HTERT RPE-1 (cell line): ENCODE measurements around the gene SMCHD1.
"Not testable (repeated sequence)": the region's sequence is repeated elsewhere in the genome, so short reads cannot be mapped to it uniquely, and the experiment has no call there.

Source experiments
- in situ Hi-C: fragments of 300-500 bp; cut with MboI; formaldehyde crosslinking; loops from 4 replicates; pipeline ENCODE4 v1.14.3; 2020; ENCODE audit warnings: low sequenced_read_pairs

The SMCHD1 gene

DNA sequence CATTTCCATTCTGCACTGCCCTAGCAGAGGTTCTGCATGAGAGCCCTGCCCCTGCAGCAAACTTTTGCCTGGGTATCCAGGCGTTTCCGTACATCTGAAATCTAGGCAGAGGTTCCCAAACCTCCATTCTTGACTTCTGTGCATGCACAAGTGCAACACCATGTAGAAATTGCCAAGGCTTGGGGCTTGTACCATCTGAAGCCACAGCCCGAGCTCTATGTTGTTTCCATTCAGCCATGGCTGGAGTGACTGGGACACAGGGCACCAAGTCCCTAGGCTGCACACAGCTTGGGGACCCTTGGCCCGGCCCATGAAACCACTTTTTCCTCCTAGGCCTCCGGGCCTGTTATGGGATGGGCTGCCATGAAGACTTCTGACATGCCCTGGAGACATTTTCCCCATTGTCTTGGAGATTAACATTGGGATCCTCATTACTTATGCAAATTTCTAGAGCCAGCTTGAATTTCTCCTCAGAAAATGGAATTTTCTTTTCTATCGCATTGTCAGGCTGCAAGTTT lies 154.2 kb downstream of the SMCHD1 start:
- in situ Hi-C loops = not testable (repeated sequence)

DNA sequence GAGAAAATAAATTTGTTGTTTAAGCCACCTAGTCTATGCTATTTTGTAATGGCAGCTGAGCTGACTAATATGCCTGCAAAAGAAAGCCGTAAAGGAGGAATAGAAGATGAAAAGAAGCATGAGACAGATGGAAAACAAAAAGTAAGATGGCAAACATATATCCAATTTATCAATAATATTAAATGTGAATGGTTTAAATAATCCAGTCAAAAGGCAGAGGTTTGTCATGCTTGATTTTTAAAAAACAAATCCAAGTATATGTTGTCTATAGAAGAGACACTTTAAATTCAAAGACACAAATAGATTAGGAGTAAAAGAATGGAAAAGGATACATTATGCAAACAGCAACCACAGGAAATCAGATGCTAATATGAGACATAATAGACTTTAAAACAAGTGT lies 155.9 kb downstream of the SMCHD1 start:
- in situ Hi-C loops = no loop called here

DNA sequence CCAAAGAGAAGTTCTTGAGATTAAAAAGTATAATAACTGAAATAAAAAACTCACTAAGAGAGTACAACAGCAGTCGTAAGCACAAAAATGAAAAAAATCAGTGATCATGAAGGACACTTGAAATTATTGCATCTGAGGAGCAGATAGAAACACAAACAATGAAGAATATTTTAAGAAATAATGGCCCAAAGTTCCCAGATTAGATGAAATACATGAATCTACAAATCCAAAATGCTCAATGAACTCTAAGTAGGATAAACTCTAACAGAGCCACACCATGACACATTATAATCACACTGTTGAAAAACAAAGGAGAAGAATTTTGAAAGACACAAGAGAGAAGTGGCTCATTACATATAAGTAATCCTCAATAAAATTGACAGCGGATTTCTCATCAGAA lies 159.4 kb downstream of the SMCHD1 start:
- in situ Hi-C loops = no loop called here

DNA sequence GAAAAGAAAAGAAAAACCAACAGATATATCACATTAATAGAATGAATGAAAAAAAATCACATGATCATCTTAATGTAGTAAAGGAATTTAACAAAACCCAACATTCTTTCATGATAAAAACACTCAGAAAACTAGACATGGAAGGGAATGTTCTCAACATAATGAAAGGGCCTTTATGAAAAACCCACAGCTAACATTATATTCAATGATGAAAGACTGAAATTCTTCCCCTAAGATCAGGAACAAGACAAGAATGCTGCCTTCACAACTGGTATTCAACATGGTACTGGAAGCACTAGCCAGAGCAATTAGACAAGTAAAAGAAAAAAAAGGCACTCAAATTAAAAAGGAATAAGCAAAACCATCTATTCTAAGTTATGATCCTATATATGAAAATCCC lies 162.8 kb downstream of the SMCHD1 start:
- in situ Hi-C loops = no loop called here

DNA sequence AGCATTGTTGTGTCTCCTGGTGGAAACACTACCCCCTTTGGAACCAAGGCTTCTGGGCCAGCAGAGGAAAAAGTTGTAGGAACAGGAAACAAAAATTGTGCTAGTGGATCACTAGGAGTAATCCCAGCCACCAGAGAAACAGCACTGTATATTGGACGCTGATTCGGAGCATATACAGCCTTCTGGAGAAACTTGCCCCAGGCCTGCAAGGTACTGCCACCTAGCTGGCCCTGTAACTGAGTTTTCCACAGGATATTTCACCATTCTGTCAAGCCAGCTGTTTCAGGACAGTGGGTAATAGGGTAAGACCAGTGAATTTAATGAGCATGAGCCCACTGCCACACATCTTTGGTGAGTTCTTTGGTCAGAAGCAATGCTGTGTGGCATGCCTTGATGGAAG lies 166.2 kb downstream of the SMCHD1 start:
- in situ Hi-C loops = no loop called here

DNA sequence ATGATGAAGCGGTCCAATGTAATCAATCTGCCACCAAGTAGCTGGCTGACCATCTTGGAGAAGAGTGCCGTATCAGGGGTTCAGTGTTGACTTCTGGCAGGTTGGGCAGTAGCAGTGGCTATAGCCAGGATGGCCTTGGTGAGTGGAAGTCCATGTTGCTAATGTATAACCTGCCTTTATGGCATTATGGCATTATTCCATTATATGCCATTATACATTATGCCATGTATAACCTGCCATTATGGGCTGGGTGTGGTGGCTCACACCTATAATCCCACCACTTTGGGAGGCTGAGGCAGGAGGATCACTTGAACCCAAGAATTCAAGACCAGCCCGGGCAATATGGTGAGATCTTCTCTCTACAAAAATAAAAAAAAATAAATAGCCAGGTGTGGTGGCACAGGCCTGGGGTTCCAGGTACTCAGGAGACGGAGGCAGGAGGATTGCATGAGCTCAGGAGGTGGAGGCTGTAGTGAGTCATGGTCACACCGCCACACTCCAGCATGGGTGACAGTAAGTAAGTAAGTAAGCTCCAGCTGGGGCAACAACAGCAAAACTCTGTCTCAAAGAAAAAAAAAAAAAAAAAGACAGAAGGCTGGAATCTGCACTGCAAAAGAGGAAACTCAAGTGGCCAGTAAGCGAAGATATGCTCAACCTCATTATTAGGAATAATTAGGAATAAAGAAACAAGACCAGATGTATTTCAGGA lies 166.8 kb downstream of the SMCHD1 start:
- in situ Hi-C loops = no loop called here

DNA sequence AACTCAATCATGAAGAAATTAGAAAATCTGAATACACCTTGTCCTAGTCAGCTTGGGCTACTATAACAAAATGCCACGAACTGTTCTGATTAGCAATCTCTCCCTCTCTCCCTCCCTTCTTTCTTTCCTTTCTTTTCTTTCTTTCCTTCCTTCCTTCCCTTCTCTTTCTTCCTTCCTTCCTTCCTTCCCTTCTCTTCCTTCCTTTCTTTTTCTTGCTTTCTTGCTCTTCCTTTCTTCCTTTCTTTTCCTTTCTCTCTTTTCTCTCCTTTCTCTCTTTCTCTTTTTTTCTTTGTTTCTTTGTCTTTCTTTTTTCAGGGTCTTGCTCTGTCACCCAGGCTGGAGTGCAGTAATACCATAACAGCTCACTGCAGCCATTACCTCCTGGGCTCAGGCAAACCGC lies 167.7 kb downstream of the SMCHD1 start:
- in situ Hi-C loops = no loop called here

DNA sequence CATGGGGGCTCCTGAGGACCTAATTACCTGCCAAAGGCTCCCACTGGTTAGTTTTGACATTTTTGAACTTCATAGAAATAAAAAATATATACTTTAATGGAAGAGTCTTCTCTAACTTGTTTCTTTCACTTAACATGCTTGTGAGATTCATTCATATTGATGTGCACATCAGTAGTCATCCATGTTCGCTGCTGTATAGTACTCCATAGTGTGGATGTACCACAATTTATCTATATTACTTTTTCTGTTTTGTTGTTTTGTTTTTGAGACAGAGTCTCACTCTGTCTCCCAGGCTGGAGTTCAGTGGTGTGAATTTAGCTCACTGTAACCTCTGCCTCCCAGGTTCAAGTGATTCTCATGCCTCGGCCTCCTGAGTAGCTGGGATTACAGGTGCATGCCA lies 168.4 kb downstream of the SMCHD1 start:
- in situ Hi-C loops = no loop called here

DNA sequence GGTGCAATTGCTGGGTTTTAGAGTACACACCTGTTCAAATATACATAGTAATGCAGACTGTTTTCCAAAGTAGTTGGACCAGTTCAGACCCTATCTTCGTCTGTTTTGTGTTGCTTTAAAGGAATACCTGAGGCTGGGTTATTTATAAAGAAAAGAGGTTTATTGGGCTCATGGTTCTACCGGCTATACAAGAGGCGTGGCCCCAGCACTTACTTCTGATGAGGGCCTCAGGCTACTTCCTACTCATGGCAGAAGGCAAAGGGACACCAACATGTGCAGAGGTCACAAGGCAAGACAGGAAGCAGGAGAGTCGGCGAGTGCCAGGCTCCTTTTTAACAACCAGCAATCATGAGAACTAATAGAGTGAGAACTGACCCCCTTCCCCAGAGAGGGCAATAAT lies 169.3 kb downstream of the SMCHD1 start:
- in situ Hi-C loops = no loop called here

DNA sequence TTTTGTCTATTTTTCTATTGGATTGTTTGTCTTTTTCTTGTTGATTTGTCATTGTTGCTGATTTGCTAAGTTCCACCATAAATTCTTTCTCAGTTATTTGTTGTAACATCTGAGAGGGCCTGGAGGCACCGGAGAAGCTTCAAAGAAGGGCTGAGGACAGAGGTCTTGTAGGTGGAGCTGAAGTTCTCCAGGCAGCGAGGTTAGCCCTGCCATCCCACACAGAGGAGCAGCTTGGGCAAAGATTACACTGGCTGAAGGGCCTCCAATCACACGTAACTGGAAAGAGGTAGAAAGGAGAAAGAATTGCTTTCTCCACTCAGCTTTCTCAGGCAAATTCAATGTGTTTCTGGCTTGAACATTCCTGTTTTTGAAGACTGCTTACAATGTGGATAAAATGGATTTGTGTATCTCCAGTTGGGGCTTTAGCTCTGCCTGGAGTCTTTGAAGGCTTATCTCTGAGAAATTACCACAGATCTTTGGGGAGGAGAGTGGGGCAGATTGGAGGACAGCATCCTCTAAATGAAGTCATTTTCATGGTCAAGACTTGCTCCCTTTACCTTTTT lies 170.2 kb downstream of the SMCHD1 start:
- in situ Hi-C loops = no loop called here

DNA sequence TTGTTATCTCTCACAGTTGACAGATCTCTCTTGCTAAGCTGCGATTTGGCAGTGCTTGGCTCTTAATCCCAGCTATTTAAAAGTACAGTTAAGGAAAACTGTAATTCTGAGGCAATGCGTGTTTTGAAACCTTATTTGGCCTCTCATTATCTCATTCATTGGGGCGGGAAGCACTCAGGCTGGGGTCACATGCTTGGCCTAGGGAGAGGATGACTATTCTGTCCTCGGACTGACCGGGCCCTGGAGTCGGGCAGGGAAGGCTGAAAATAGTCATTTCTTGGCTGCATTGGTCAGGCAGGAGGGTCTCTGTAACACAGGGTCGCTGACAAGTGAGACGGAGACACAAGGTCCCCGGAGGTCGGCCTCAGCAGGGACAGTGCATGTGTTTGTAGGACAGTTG lies 171.1 kb downstream of the SMCHD1 start:
- in situ Hi-C loops = no loop called here

DNA sequence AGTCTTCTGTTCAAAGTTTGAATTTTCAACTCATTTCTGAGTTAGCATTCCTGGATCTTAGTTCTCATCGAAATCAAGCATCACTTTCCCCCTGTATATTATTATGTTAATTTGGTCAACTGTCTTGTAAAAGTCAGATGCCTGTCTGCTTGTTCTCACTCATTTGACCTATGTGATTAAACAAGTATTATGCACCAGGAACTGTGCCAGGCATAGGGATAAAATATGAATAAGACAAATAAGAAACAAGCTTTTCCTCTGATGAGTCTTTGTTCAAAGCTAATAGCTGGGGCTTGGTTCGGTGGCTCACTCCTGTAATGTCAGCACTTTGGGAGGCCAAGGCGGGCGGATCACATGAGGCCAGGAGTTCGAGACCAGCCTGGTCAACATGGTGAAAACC lies 171.5 kb downstream of the SMCHD1 start:
- in situ Hi-C loops = no loop called here

DNA sequence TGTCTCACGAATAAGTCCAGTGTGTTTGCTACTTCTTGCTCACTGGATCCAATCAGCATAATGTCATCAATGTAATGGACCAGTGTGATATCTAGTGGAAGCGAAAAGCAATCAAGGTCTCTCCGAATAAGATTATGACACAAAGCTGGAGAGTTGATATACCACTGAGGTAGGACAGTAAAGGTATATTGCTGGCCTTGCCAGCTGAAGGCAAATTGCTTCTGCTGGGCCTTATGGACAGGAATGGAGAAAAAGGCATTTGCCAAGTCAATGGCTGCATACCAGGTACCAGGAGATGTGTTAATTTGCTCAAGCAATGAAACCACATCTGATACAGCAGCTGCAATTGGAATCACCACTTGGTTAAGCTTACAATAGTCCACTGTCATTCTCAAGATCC lies 180.6 kb downstream of the SMCHD1 start:
- in situ Hi-C loops = not testable (repeated sequence)

DNA sequence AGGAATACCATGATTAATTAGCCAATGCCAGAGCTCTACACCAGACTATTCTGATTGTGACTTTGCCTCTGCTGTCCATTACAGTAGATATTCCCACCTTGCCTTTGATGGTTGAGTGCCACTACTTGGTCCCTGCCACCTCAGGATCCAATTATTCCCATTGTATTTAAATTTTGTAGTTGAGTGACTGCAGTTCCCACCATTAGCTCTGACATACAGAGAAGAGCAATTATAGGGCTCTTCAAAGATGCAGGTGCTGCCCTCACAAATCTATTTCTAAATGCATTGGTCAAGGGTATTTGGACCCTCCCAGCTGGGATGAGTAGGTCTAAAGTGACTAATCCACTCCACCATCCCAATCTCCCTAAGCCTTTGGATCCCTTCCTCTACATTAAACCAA lies 181.8 kb downstream of the SMCHD1 start:
- in situ Hi-C loops = not testable (repeated sequence)

DNA sequence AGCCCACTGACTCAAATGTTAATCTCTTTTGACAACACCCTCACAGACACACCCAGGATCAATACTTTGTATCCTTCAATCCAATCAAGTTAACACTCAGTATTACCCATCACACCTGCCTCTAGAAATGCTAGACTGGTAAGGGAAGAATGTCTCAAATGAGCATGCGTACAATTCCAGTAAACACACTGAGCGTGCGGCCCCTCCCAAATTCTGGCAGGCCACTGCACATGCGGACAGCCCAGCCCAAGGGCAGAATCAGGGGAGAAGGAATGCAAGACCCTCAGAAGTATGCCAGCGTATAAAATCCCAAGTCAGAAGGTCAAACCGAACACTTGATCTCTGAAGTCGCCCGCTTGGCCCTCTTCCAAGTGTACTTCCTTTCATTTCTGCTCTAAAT lies 183.7 kb downstream of the SMCHD1 start:
- in situ Hi-C loops = no loop called here

DNA sequence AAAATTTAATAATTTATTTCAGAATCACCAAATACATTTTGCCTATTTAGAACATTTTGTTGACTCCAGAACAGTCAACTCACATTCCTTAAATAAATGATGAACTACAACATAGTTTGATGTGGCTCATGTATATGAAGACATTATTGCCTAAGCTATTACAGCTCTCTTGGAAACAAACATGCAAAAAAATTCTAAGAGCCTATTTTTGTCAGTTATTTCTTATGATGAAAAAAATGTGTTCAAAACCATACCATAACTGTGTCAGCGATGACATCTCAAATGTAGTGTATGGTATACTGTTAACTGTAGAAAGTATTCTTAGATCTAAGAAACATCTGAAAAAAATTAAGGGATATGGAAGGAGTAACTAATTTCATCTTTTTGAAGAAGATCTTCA lies 185.0 kb downstream of the SMCHD1 start:
- in situ Hi-C loops = no loop called here

DNA sequence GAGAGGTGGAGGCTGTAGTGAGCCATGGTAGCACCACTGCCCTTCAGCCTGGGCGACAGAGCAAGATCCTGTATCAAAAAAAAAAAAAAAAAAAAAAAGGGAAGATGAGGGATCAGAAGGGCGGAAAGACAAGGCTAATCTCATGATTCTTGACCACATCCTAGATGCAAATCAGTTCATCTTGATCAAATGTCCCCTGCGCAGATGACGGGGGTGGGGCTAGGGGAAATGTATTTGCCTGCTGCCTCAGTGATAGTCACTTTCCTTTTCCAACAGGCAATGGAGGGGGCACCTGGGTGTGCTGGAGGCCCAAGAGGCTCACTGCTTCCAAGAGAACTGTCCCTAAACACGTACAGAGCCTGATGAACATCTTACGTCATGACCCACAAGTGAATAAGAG lies 187.6 kb downstream of the SMCHD1 start:
- in situ Hi-C loops = no loop called here

DNA sequence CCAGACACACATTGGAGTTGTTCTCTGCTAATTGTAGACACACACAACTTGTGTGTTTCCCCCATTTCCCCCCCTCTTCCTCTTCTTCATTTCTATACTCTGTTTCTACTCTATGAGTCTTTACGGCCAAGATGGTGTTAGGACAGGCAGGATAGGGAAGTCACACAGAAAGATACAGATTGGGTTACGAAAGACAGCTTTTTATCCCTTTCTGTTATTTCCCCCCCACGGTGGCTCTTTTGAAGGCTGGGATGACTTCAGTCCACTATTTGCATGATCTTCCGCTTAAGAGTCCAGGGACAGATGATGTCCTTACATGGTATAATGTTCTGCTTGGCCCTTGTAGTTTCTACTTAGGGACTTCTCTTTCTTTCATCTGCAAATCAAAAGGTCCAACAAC lies 189.6 kb downstream of the SMCHD1 start:
- in situ Hi-C loops = no loop called here

DNA sequence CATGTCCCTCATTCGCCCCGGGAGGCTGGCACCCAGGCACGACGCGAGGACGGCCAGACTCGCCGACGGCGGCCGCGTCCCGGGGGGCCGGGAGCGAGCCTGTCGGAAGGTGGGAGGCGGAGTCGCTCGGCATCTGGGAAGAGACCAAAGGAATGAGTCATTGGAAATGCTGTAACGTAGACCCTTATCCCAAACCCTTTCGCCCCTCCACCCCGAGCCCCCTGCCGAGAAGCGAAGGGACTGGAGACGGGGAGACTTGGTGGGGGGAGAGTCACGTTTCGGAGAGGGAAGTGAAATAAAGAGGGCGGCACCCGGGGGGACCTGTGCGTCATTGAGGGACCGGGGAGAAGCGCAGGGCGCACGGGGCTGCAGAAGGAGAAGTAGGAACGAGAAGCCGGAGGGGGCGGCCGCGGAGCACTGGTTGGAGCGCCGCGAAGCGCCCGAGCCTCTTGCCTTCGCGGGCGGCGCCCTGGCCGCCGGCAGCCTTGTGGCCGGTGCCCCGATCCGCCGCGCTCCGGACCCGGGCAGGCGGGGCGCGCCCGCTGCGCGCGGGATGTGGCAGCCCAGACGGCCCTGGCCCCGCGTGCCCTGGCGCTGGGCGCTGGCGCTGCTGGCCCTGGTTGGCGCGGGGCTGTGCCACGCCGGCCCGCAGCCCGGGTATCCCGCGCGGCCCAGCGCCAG lies 191.2 kb downstream of the SMCHD1 start, which contains the start of gene EMILIN2:
Gene EMILIN2 (plus strand): TSS at position 371 of the 681 bp plus-strand sequence. CDS start 183 bp downstream, at position 554.
- in situ Hi-C loops = no loop called here

DNA sequence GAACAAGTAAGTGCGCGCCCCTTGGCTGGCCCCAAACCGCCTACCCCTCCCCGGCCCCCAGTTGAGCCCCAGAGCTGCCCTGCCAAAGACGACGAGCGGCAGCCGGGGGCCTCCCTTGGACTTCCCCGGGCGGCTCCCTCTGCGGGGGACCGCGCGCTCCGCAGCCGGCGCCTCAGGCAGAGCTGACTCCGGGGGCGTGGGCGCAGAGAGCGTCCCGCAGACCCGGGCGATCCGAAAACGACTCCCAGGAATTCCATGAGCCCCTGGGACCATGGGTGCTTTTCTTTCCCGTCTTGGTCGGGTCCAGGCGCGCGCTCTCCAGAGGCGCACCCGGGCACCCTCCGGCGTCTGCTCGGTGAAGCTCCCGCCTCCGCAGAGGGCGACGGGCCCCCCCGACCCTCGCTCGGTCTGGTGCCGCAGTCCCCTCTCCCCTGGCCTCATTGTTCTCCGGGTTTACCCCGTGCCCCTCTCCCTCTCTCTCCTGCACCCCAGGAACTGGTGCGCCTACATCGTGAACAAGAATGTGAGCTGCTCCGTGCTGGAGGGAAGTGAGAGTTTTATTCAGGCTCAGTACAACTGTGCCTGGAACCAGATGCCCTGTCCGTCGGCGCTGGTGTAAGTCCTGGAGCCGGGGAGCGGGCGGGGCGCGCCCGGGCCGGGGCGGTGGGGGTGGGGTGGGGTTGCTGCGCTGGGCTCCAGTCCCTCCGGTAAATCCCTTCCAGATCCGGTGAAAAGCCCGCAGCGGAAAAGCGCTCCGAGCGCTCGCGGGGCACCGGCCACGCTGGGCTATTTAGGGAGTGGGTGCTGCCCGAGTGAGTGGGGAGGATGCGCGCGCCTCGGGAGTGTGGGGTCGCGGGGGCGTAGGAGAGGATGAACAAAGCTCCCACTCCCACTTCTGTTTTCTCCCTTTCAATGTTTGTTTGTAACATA lies 192.1 kb downstream of the SMCHD1 start:
- in situ Hi-C loops = no loop called here
